Measurements from ENCODE around the gene PEMT. TPM values are rescaled to one million over a fixed set of nuclear protein-coding genes. Genes with fewer than 3 reads are reported as not detected.

Gene PEMT
- total RNA-seq, 2 experiments from 2014 or later = 11.4 to 12.0 TPM

- H3K36me3 ChIP-seq (ENCODE audit: insufficient read depth, low read length) = no peaks in the 10 kb centered on the region
- no peaks in the 10 kb centered on the region for H3K4me1 ChIP-seq (ENCODE audit: insufficient read depth, low read length)
- Mint-ChIP-seq H3K27ac (no peak overlapping the region), H3K27me3 (no peaks in the 10 kb centered on the region), H3K4me3 (no peak overlapping the region), H3K4me1 (ENCODE audit: low read depth) (no peaks in the 10 kb centered on the region), H3K9me3 (no peaks in the 10 kb centered on the region), H3K36me3 (ENCODE audit: low read depth) (no peaks in the 10 kb centered on the region)
- no peaks in the 10 kb centered on the region for H3K27me3 ChIP-seq (ENCODE audit: control insufficient read depth in 1 of 2, insufficient read depth in 2 of 2, low read length in 2 of 2)
- TF ChIP-seq CTCF (IDR thresholded peaks at IDR 0.05) = no peak
- no peak for DNase-seq
- no peak for ATAC-seq (ENCODE audit: poor library complexity)
- intact Hi-C loops (cut with DNase I, micrococcal nuclease) = no loop called here
- H3K27ac ChIP-seq (ENCODE audit: low read depth in 1 of 2, low read length in 2 of 2) = no peak overlapping the region
- POLR2A ChIA-PET = no interaction called here
- CTCF ChIA-PET = no interaction called here
- H3K9me3 ChIP-seq (ENCODE audit: control insufficient read depth in 1 of 2, insufficient read depth in 1 of 2, low read length in 2 of 2) = no peaks in the 10 kb centered on the region
- H3K4me3 ChIP-seq (ENCODE audit: low read length) = no peak overlapping the region
These were observed 33.1 kb downstream of the PEMT start for GRCh38 chr17:17558431-17558830.

- no peaks in the 10 kb centered on the region for H3K9me3 ChIP-seq (ENCODE audit: control insufficient read depth in 1 of 2, insufficient read depth in 1 of 2, low read length in 2 of 2)
- DNase-seq (no peak), ATAC-seq (ENCODE audit: poor library complexity) (no peak)
- H3K4me3 ChIP-seq (ENCODE audit: low read length) = no peak overlapping the region
- H3K27ac ChIP-seq (ENCODE audit: low read depth in 1 of 2, low read length in 2 of 2) = no peak overlapping the region
- ChIA-PET CTCF (no interaction called here), POLR2A (no interaction called here)
- no peaks in the 10 kb centered on the region for H3K9me3 Mint-ChIP-seq
- no peaks in the 10 kb centered on the region for H3K4me1 ChIP-seq (ENCODE audit: insufficient read depth, low read length)
- H3K27me3 ChIP-seq (ENCODE audit: control insufficient read depth in 1 of 2, insufficient read depth in 2 of 2, low read length in 2 of 2) = no peaks in the 10 kb centered on the region
- no peak overlapping the region for H3K4me3 Mint-ChIP-seq
- no peaks in the 10 kb centered on the region for H3K36me3 Mint-ChIP-seq (ENCODE audit: low read depth)
- TF ChIP-seq CTCF (IDR thresholded peaks at IDR 0.05) = no peak
- H3K36me3 ChIP-seq (ENCODE audit: insufficient read depth, low read length) = no peaks in the 10 kb centered on the region
- intact Hi-C loops (cut with DNase I, micrococcal nuclease) = no loop called here
- no peak overlapping the region for H3K27ac Mint-ChIP-seq
- no peaks in the 10 kb centered on the region for H3K27me3 Mint-ChIP-seq
- no peaks in the 10 kb centered on the region for H3K4me1 Mint-ChIP-seq (ENCODE audit: low read depth)
These were observed 33.7 kb downstream of the PEMT start for GRCh38 chr17:17557796-17558195.

- no peaks in the 10 kb centered on the region for H3K4me1 Mint-ChIP-seq (ENCODE audit: low read depth)
- no peaks in the 10 kb centered on the region for H3K36me3 Mint-ChIP-seq (ENCODE audit: low read depth)
- no peak overlapping the region for H3K27ac Mint-ChIP-seq
- intact Hi-C loops (cut with DNase I, micrococcal nuclease) = no loop called here
- no peak for ATAC-seq (ENCODE audit: poor library complexity)
- H3K27me3 ChIP-seq (ENCODE audit: control insufficient read depth in 1 of 2, insufficient read depth in 2 of 2, low read length in 2 of 2) = no peaks in the 10 kb centered on the region
- H3K27ac ChIP-seq (ENCODE audit: low read depth in 1 of 2, low read length in 2 of 2) = no peak overlapping the region
- H3K4me3 Mint-ChIP-seq = no peak overlapping the region
- DNase-seq = no peak
- H3K9me3 Mint-ChIP-seq = no peaks in the 10 kb centered on the region
- H3K9me3 ChIP-seq (ENCODE audit: control insufficient read depth in 1 of 2, insufficient read depth in 1 of 2, low read length in 2 of 2) = no peaks in the 10 kb centered on the region
- H3K4me1 ChIP-seq (ENCODE audit: insufficient read depth, low read length) = no peaks in the 10 kb centered on the region
- no peak for TF ChIP-seq CTCF (IDR thresholded peaks at IDR 0.05)
- H3K4me3 ChIP-seq (ENCODE audit: low read length) = no peak overlapping the region
- ChIA-PET POLR2A (no interaction called here), CTCF (no interaction called here)
- H3K27me3 Mint-ChIP-seq = no peaks in the 10 kb centered on the region
- no peaks in the 10 kb centered on the region for H3K36me3 ChIP-seq (ENCODE audit: insufficient read depth, low read length)
These were observed 34.8 kb downstream of the PEMT start for GRCh38 chr17:17556671-17557070.

Data from CD4-positive, alpha-beta T cell (primary cell).